ENCODE results near the gene CAND1. TPM values are rescaled to one million over a fixed set of nuclear protein-coding genes. Genes with fewer than 3 reads are reported as not detected.

CAND1 gene
- total RNA-seq, 1 experiment from 2014 or later, result 155 TPM

GRCh38 chr12:67276421-67276820 is 7.3 kb downstream of the CAND1 start:
- Histone ChIP-seq H3K79me2 (ENCODE audit: insufficient read depth, low read length) (peaks cover 100% of the 10 kb centered on the region), H3K9me2 (ENCODE audit: insufficient read depth) (no peaks in the 10 kb centered on the region), H3K4me3 (replicated peaks in 1 of 2; ENCODE audit: low read depth in 1 of 2, low read length in 2 of 2) (no peak overlapping the region), H3K4me1 (ENCODE audit: control insufficient read depth in 1 of 2, insufficient read depth in 2 of 2, low read length in 2 of 2) (peaks cover 2 to 7% of the 10 kb centered on the region in 2 experiments; a peak in 3 of 4 replicates), H3K27ac (ENCODE audit: low read depth, low read length) (no peak overlapping the region), H3K9me3 (ENCODE audit: control insufficient read depth in 1 of 2, insufficient read depth in 1 of 2, low read depth in 1 of 2, low read length in 2 of 2) (no peaks in the 10 kb centered on the region), H3K27me3 (ENCODE audit: insufficient read depth, low read length) (no peaks in the 10 kb centered on the region), H2AFZ (ENCODE audit: low read depth, low read length, poor library complexity, severe bottlenecking) (no peak overlapping the region), H3K4me2 (ENCODE audit: low read length) (no peak overlapping the region), H4K20me1 (ENCODE audit: insufficient read depth) (peaks cover 38% of the 10 kb centered on the region), H3K36me3 (ENCODE audit: control insufficient read depth in 1 of 2, insufficient read depth in 2 of 2, low read length in 2 of 2) (peaks cover 0 to 5% of the 10 kb centered on the region in 2 experiments; a peak in 1 of 4 replicates), H3K9ac (ENCODE audit: low read length) (no peak overlapping the region)
- ChIA-PET RAD21 (ENCODE audit: low non-redundant PET in 1 of 2, low total read pairs in 2 of 2, uncharacterized antibody in 2 of 2, unreplicated experiment in 2 of 2) (no interaction called here), CTCF (no interaction called here), POLR2A (interaction anchor here (4.7 kb wide), 1 partner anchor 7 kb away, joined by 16 read pairs; the partner anchor contains the start of gene CAND1)
- no TSS peak for BruUV-seq (replicated peaks)
- DNase-seq (ENCODE audit: low read depth, low spot score) (no peak), ATAC-seq (no peak)
- TF ChIP-seq CBX3 (IDR thresholded peaks at IDR 0.05; ENCODE audit: low read depth) (no peak), JUND (IDR thresholded peaks at IDR 0.05) (no peak), EGR1 (IDR thresholded peaks at IDR 0.05; ENCODE audit: low read depth) (no peak), POLR2A (IDR thresholded peaks at IDR 0.05; ENCODE audit: borderline replicate concordance, extremely low read depth, insufficient read depth, insufficient read length) (no peak), FOSL1 (IDR thresholded peaks at IDR 0.05; ENCODE audit: low read depth) (no peak), EZH2 (IDR thresholded peaks at IDR 0.05) (no peak), ZNF274 (IDR thresholded peaks at IDR 0.05; ENCODE audit: low read depth, low read length) (no peak), YY1 (IDR thresholded peaks at IDR 0.05; ENCODE audit: extremely low read depth, insufficient replicate concordance, low read depth, low read length) (no peak), SP1 (IDR thresholded peaks at IDR 0.05; ENCODE audit: low read depth) (no peak), RAD21 (IDR thresholded peaks at IDR 0.05; ENCODE audit: low read depth) (no peak), TCF7L2 (IDR thresholded peaks at IDR 0.05; ENCODE audit: borderline replicate concordance, extremely low read depth, insufficient read depth, insufficient read length) (no peak), CTCF (IDR thresholded peaks at IDR 0.05 in 2 of 3, conservative IDR thresholded peaks at IDR 0.05 in 1 of 3; ENCODE audit: borderline replicate concordance in 1 of 3, insufficient read depth in 1 of 3, low read depth in 2 of 3, low read length in 2 of 3) (no peak), ATF3 (IDR thresholded peaks at IDR 0.05) (no peak), MAX (IDR thresholded peaks at IDR 0.05) (no peak), ZFX (IDR thresholded peaks at IDR 0.05) (no peak), SRF (IDR thresholded peaks at IDR 0.05; ENCODE audit: low read depth) (no peak), REST (IDR thresholded peaks at IDR 0.05; ENCODE audit: low read depth) (no peak)
- intact Hi-C loops (cut with micrococcal nuclease), result no loop called here
